Transverse colon (tissue), 4 donors: Measurements from ENCODE around the gene IWS1. TPM values are rescaled to one million over a fixed set of nuclear protein-coding genes. Genes with fewer than 3 reads are reported as not detected.
"Not testable (repeated sequence)": the region's sequence is repeated elsewhere in the genome, so short reads cannot be mapped to it uniquely, and the experiment has no call there.

Experiments
- DNase-seq: peaks from one replicate; pipeline ENCODE4 v3.0.0-alpha.2; 2019
- H3K27ac ChIP-seq, 4 donors: fragments of 200-600 bp; sonication (generic); 2 replicates each; pipeline ENCODE4 v1.5.1; 2016 to 2018; ENCODE audit warnings: inconsistent platforms in 4 of 4
- H3K27me3 ChIP-seq: fragments of 200-600 bp; sonication (generic); 2 replicates; pipeline ENCODE4 v1.5.1; 2017; ENCODE audit warnings: inconsistent platforms
- H3K36me3 ChIP-seq, 4 donors: fragments of 200-600 bp; sonication (generic); 2 replicates each; pipeline ENCODE4 v1.5.1; 2017 to 2019; ENCODE audit warnings: inconsistent platforms in 4 of 4
- H3K4me1 ChIP-seq, 4 donors: fragments of 200-600 bp; sonication (generic); 2 replicates each; pipeline ENCODE4 v1.5.1; 2017 to 2020; ENCODE audit warnings: inconsistent platforms in 4 of 4
- H3K4me3 ChIP-seq, 4 donors: fragments of 200-600 bp; sonication (generic); 1 replicate in 1 of 4; 2 replicates in 3 of 4; pipeline versions ENCODE4 v1.5.1 to v1.6.1; 2017 to 2019; ENCODE audit warnings: inconsistent platforms in 4 of 4
- H3K9me3 ChIP-seq, 2 donors: fragments of 200-600 bp; sonication (generic); 2 replicates each; pipeline ENCODE4 v1.5.1; 2017 to 2019; ENCODE audit warnings: inconsistent platforms in 2 of 2
- CTCF ChIP-seq, 5 experiments: fragments of 200-600 bp in 3 of 5; fragments of 450-650 bp in 2 of 5; sonication (generic) in 3 of 5; IDR thresholded peaks; 1 replicate in 2 of 5; 2 replicates in 3 of 5; pipeline ENCODE4 v1.5.1; 2016 to 2017; ENCODE audit warnings: antibody characterized with exemption in 5 of 5, inconsistent platforms in 3 of 5, mild to moderate bottlenecking in 2 of 5, moderate library complexity in 1 of 5
- EP300 ChIP-seq: sonication (generic); formaldehyde crosslinking; IDR thresholded peaks from one replicate; pipeline ENCODE4 v1.6.1; 2017; ENCODE audit warnings: antibody characterized with exemption, low read depth
- POLR2A ChIP-seq: fragments of 450-650 bp; IDR thresholded peaks from one replicate; pipeline ENCODE4 v1.6.1; 2016; ENCODE audit warnings: antibody characterized with exemption, mild to moderate bottlenecking, moderate library complexity
- POLR2AphosphoS5 ChIP-seq, 3 donors: sonication (generic); formaldehyde crosslinking; IDR thresholded peaks; one replicate each; pipeline ENCODE4 v1.6.1; 2016; ENCODE audit warnings: antibody characterized with exemption in 3 of 3
- WGBS, 2 donors: methylation state at CpG; one replicate each; pipeline ENCODE4 v1.1.5; 2018; ENCODE audit warnings: low coverage in 1 of 2; 5-methylcytosine and 5-hydroxymethylcytosine counted together
- in situ Hi-C, 4 donors: fragments of 200-750 bp; cut with MboI; loops; one replicate each; pipeline versions ENCODE4 v1.15.0 to v1.15.1; 2017; ENCODE audit warnings: low sequenced_read_pairs in 3 of 4, low pct_ligation_motif_present in 1 of 4, low pct_unique_long_range_greater_than_20kb in 1 of 4
- intact Hi-C: fragments of 100-400 bp; cut with DNase I; formaldehyde crosslinking; loops from one replicate; pipeline ENCODE4 v1.15.1; 2023; ENCODE audit warnings: low total_unique reads
- total RNA-seq, 4 donors: library from RNA; depleted of rRNA; stranded (reverse); fragments of >200 nt; gene quantifications; one replicate each; pipeline ENCODE4 v1.1.0, GENCODE V29; 2016

IWS1 gene
- total RNA-seq, 4 donors from 2014 or later, result 27.3 to 139 (median 45.4) TPM

- no peaks in the 10 kb centered on the region for H3K36me3 ChIP-seq
- TF ChIP-seq CTCF (IDR thresholded peaks at IDR 0.05), result no peak
- TF ChIP-seq POLR2A, result no peak
- TF ChIP-seq POLR2AphosphoS5 (IDR thresholded peaks at IDR 0.05), result no peak
- no peak for TF ChIP-seq EP300
- in situ Hi-C loops (no loop called here), intact Hi-C loops (no loop called here)
- H3K9me3 ChIP-seq, result no peaks in the 10 kb centered on the region
- DNase-seq, result no peak
- no peak overlapping the region for H3K27ac ChIP-seq
- WGBS, 2 donors, result 71% methylated on average over 6 of the region's 6 CpGs; no CpG with 5 or more reads in 1 of the 2 donors
- no peaks in the 10 kb centered on the region for H3K27me3 ChIP-seq
- no peak overlapping the region for H3K4me3 ChIP-seq
- peaks cover 9 to 28% (median 21%) of the 10 kb centered on the region in 4 donors for H3K4me1 ChIP-seq
These were observed 18.9 kb upstream of the IWS1 start for GRCh38 chr2:127545189-127545588.

GRCh38 chr2:127543013-127543501, 16.8 kb upstream of the IWS1 start:
- H3K36me3 ChIP-seq, in situ Hi-C loops, intact Hi-C loops, H3K4me3 ChIP-seq, H3K27me3 ChIP-seq, DNase-seq, H3K9me3 ChIP-seq: not testable (repeated sequence)
- peak in 1 of 3 donors; percentile 14 for TF ChIP-seq POLR2AphosphoS5 (IDR thresholded peaks at IDR 0.05)
- peaks cover 9 to 28% (median 21%) of the 10 kb centered on the region in 4 donors for H3K4me1 ChIP-seq
- H3K27ac ChIP-seq, result peak overlapping the region; percentile 75 to 84 (median 81)
- 34 to 38% methylated on average over 2 to 8 of the region's 8 CpGs for WGBS, 2 donors

GRCh38 chr2:127542231-127542630, 15.9 kb upstream of the IWS1 start:
- WGBS, 2 donors, result 55 to 100% methylated on average over 1 to 3 of the region's 3 CpGs
- H3K9me3 ChIP-seq, result no peaks in the 10 kb centered on the region
- intact Hi-C loops, result no loop called here
- H3K27me3 ChIP-seq, result no peaks in the 10 kb centered on the region
- no peaks in the 10 kb centered on the region for H3K36me3 ChIP-seq
- no peak overlapping the region for H3K4me3 ChIP-seq
- peak overlapping the region; percentile 75 to 84 (median 81) for H3K27ac ChIP-seq
- H3K4me1 ChIP-seq, result peaks cover 9 to 31% (median 23%) of the 10 kb centered on the region in 4 donors
- in situ Hi-C loops, result no loop called here
- no peak for DNase-seq
- no peak for TF ChIP-seq POLR2AphosphoS5 (IDR thresholded peaks at IDR 0.05)
- TF ChIP-seq CTCF (IDR thresholded peaks at IDR 0.05), result no peak
- TF ChIP-seq EP300, result no peak
- TF ChIP-seq POLR2A, result no peak

GRCh38 chr2:127541809-127542208, 15.5 kb upstream of the IWS1 start:
- H3K27ac ChIP-seq, result peak overlapping the region; percentile 75 to 84 (median 81)
- 77% methylated on average over 7 of the region's 7 CpGs; no CpG with 5 or more reads in 1 of the 2 donors for WGBS, 2 donors
- in situ Hi-C loops, result no loop called here
- no peaks in the 10 kb centered on the region for H3K9me3 ChIP-seq
- no peaks in the 10 kb centered on the region for H3K36me3 ChIP-seq
- H3K27me3 ChIP-seq, result no peaks in the 10 kb centered on the region
- no peak for DNase-seq
- TF ChIP-seq POLR2A (no peak), CTCF (IDR thresholded peaks at IDR 0.05) (no peak), EP300 (no peak), POLR2AphosphoS5 (IDR thresholded peaks at IDR 0.05) (no peak)
- intact Hi-C loops, result no loop called here
- no peak overlapping the region for H3K4me3 ChIP-seq
- H3K4me1 ChIP-seq, result peaks cover 9 to 34% (median 24%) of the 10 kb centered on the region in 4 donors

- 71 to 87% methylated on average over 1 to 5 of the region's 5 CpGs for WGBS, 2 donors
- intact Hi-C loops, result no loop called here
- no peaks in the 10 kb centered on the region for H3K27me3 ChIP-seq
- no peaks in the 10 kb centered on the region for H3K36me3 ChIP-seq
- no peak overlapping the region for H3K4me3 ChIP-seq
- H3K27ac ChIP-seq, result peak overlapping the region in 2 of 4 donors; percentile 92
- H3K4me1 ChIP-seq, result peaks cover 9 to 40% (median 26%) of the 10 kb centered on the region in 4 donors
- in situ Hi-C loops, result no loop called here
- TF ChIP-seq POLR2A, result no peak
- TF ChIP-seq POLR2AphosphoS5 (IDR thresholded peaks at IDR 0.05), result no peak
- no peak for TF ChIP-seq CTCF (IDR thresholded peaks at IDR 0.05)
- TF ChIP-seq EP300, result no peak
- DNase-seq, result no peak
- H3K9me3 ChIP-seq, result no peaks in the 10 kb centered on the region
These were observed 11.4 kb upstream of the IWS1 start for GRCh38 chr2:127537644-127538043.
